Effector memory CD8-positive, alpha-beta T cell (primary cell): Measurements from ENCODE around the gene CDT1.

Experiments used
- ATAC-seq: fragments of 150-1000 bp; cut with Tn5 transposase; replicated peaks from 2 replicates; pipeline ENCODE4 v1.10.0; 2021; ENCODE audit warnings: mild to moderate bottlenecking, moderate library complexity
- DNase-seq, 3 experiments: peaks; one replicate each; pipeline ENCODE4 v3.0.0; 2021
- H3K27ac Mint-ChIP-seq, 2 donors: one replicate each; pipeline ENCODE4 v1.8.0; 2022; ENCODE audit warnings: mild to moderate bottlenecking in 2 of 2, mixed read lengths in 2 of 2, moderate library complexity in 2 of 2
- H3K27me3 Mint-ChIP-seq, 2 donors: one replicate each; pipeline ENCODE4 v1.8.0; 2022; ENCODE audit warnings: mixed read lengths in 2 of 2
- H3K36me3 Mint-ChIP-seq: one replicate; pipeline ENCODE4 v1.8.0; 2022; ENCODE audit warnings: mild to moderate bottlenecking, moderate library complexity, mixed read lengths; ENCODE audit not compliant: insufficient read depth
- H3K4me1 Mint-ChIP-seq, 2 donors: one replicate each; pipeline ENCODE4 v1.8.0; 2022; ENCODE audit warnings: low read depth in 2 of 2, mixed read lengths in 2 of 2
- H3K4me3 Mint-ChIP-seq, 2 donors: one replicate each; pipeline ENCODE4 v1.8.0; 2022; ENCODE audit warnings: mild to moderate bottlenecking in 2 of 2, mixed read lengths in 2 of 2, moderate library complexity in 2 of 2
- H3K9me3 Mint-ChIP-seq, 2 donors: one replicate each; pipeline ENCODE4 v1.8.0; 2022; ENCODE audit warnings: mixed read lengths in 2 of 2

CDT1 gene

GRCh38 chr16:88772871-88773811 is 30.4 kb upstream of the CDT1 start:
- Mint-ChIP-seq H3K27me3 (no peaks in the 10 kb centered on the region), H3K4me1 (peaks cover 23 to 41% of the 10 kb centered on the region in 2 donors), H3K27ac (peak overlapping the region; percentile 85 to 92), H3K4me3 (no peak overlapping the region), H3K36me3 (peaks cover 23% of the 10 kb centered on the region), H3K9me3 (no peaks in the 10 kb centered on the region)
- ATAC-seq (no peak), DNase-seq (no peak)

DNA sequence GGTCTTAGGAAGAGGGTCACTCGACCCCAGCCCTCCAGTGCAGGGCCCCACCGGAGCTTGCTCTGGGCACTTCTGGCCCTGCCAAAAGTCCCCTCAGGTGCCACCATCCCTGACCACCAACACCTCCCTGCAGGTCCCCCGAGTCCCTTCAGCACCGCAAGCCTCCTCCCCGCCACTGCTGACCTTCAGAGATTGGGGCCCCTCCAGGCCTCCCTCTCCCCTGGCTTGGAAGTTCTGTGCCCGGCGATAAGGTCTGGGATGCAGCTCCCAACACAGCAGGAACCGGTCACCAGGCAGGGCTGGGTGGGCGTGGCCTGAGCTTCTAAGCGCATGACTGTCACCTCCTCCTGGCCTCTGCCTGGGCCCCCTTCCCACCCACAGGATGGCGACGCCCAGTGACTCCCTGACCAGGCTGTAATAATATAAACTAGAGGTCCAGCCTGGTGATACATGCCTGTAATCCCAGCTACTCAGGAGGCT is 29.7 kb upstream of the CDT1 start:
- no peaks in the 10 kb centered on the region for H3K27me3 Mint-ChIP-seq
- ATAC-seq (no peak), DNase-seq (no peak)
- H3K36me3 Mint-ChIP-seq = peaks cover 27% of the 10 kb centered on the region
- H3K4me3 Mint-ChIP-seq = peak overlapping the region in 1 of 2 donors; percentile 42
- H3K4me1 Mint-ChIP-seq = peaks cover 27 to 47% of the 10 kb centered on the region in 2 donors
- H3K27ac Mint-ChIP-seq = peak overlapping the region; percentile 85 to 92
- H3K9me3 Mint-ChIP-seq = no peaks in the 10 kb centered on the region

DNA sequence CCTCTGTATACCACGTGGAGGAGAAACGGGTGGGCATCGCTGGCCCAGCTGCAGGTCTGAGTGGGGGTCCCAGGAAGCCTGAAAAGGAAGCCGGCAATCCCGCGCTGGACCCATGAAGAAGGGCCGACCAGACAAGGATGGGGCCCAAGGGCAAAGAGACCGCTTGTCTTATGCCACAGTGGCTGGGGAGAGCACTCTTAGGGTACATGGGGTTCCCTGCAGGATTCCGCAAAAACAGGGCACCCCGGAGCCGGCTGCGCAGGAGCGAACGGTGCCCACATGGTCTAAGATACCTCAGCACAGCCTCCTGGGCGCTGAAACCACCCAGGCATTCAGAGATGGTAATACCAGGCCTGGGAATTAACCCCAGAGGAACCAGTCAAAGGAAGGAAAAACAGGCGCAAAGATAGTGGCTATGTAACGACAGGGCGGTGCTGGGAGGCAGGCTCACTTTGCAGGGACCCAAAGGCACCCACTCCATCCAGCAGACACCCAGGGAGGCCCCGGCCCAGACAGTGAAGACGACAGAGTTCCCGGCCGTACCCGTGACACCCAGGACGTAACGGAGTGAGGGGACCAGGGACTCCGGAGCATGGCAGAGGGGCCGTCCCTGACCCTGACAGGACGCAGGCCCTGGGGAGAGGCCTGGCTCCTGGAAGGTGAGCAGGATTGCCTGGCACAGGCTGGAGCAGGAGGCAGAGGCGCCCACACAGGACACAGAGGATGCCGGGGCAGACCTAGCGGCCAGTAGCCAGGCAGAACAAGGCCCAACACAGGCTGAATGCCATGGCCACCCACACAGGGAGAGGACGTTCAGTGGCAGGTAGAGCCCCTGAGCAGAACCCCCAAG is 28.8 kb upstream of the CDT1 start:
- no peaks in the 10 kb centered on the region for H3K9me3 Mint-ChIP-seq
- peaks cover 22 to 44% of the 10 kb centered on the region in 2 donors for H3K4me1 Mint-ChIP-seq
- H3K27me3 Mint-ChIP-seq = no peaks in the 10 kb centered on the region
- H3K4me3 Mint-ChIP-seq = no peak overlapping the region
- DNase-seq (no peak), ATAC-seq (no peak)
- H3K27ac Mint-ChIP-seq = peak overlapping the region; percentile 69 to 92
- peaks cover 19% of the 10 kb centered on the region for H3K36me3 Mint-ChIP-seq

DNA sequence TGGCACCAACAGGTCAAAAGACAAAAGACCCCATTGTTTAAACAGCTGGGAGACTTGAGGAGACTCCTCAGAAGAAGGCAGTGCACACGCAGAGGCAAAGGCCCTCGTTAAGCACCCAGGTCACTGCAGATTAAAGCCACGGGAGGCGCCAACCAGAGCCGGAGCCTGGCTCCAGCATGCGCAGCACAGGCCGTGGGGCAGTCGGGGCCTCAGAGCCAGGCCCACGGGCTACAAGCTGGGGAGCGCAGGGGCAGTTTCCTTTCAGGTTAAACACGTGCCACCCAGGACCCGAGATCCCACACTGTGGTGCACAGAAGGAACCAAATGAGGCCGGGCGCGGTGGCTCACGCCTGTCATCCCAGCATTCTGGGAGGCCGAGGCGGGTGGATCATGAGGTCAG is 27.8 kb upstream of the CDT1 start:
- no peak for ATAC-seq
- Mint-ChIP-seq H3K9me3 (no peaks in the 10 kb centered on the region), H3K27ac (peak overlapping the region; percentile 72 to 92), H3K4me1 (peaks cover 31 to 51% of the 10 kb centered on the region in 2 donors), H3K36me3 (peaks cover 20% of the 10 kb centered on the region), H3K27me3 (no peaks in the 10 kb centered on the region), H3K4me3 (no peak overlapping the region)
- no peak for DNase-seq

- H3K4me1 Mint-ChIP-seq = peaks cover 49 to 67% of the 10 kb centered on the region in 2 donors
- peak overlapping the region; percentile 58 to 91 for H3K27ac Mint-ChIP-seq
- H3K36me3 Mint-ChIP-seq = peaks cover 31% of the 10 kb centered on the region
- DNase-seq (no peak), ATAC-seq (no peak)
- peak overlapping the region in 1 of 2 donors; percentile 75 for H3K4me3 Mint-ChIP-seq
- H3K9me3 Mint-ChIP-seq = no peaks in the 10 kb centered on the region
- no peaks in the 10 kb centered on the region for H3K27me3 Mint-ChIP-seq
Observed at GRCh38 chr16:88777471-88778270, 25.9 kb upstream of the CDT1 start.

GRCh38 chr16:88778271-88778525 is 25.4 kb upstream of the CDT1 start:
- DNase-seq (no peak), ATAC-seq (no peak)
- Mint-ChIP-seq H3K4me3 (peak overlapping the region in 1 of 2 donors; percentile 75), H3K4me1 (peaks cover 51 to 67% of the 10 kb centered on the region in 2 donors), H3K9me3 (no peaks in the 10 kb centered on the region), H3K27me3 (no peaks in the 10 kb centered on the region), H3K27ac (peak overlapping the region; percentile 58 to 91), H3K36me3 (peaks cover 35% of the 10 kb centered on the region)

DNA sequence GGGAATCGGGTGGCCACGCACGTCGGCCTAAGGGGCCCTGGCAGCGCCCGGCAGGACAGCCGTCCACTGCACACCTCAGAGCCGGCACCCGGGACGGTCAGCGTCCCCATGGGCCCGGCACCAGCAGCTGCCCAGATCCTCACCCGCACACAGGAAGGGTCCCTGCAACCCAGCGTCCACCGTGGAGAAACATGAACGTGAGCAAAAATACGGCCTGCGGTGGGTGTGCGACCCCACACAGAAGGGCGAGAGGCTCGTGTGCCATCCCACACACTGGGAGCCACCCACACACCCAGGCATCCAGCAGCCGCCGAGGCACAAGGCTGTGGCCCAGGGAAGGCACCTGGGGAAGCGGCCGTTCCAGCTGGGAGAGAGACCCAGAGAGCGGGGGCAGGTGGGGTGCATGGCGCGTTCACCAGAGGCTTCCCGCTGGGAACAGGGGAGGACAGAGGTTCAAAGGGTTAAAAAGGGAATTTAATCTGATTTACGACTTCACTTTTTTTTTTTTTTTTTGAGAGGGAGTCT is 25.0 kb upstream of the CDT1 start:
- DNase-seq (no peak), ATAC-seq (no peak)
- Mint-ChIP-seq H3K27me3 (no peaks in the 10 kb centered on the region), H3K4me1 (peaks cover 55 to 71% of the 10 kb centered on the region in 2 donors), H3K9me3 (no peaks in the 10 kb centered on the region), H3K27ac (peak overlapping the region; percentile 58 to 91), H3K36me3 (peaks cover 37% of the 10 kb centered on the region), H3K4me3 (peak overlapping the region in 1 of 2 donors; percentile 75)

- peak overlapping the region; percentile 90 to 91 for H3K27ac Mint-ChIP-seq
- ATAC-seq (no peak), DNase-seq (no peak)
- peaks cover 34% of the 10 kb centered on the region for H3K36me3 Mint-ChIP-seq
- no peaks in the 10 kb centered on the region for H3K27me3 Mint-ChIP-seq
- peaks cover 57 to 65% of the 10 kb centered on the region in 2 donors for H3K4me1 Mint-ChIP-seq
- no peaks in the 10 kb centered on the region for H3K9me3 Mint-ChIP-seq
- H3K4me3 Mint-ChIP-seq = peak overlapping the region; percentile 72 to 75
Observed at GRCh38 chr16:88779406-88780141, 24.0 kb upstream of the CDT1 start.

- peaks cover 57 to 61% of the 10 kb centered on the region in 2 donors for H3K4me1 Mint-ChIP-seq
- no peaks in the 10 kb centered on the region for H3K9me3 Mint-ChIP-seq
- H3K27ac Mint-ChIP-seq = peak overlapping the region; percentile 90 to 91
- no peak for ATAC-seq
- no peak for DNase-seq
- peak overlapping the region; percentile 72 to 75 for H3K4me3 Mint-ChIP-seq
- peaks cover 34% of the 10 kb centered on the region for H3K36me3 Mint-ChIP-seq
- H3K27me3 Mint-ChIP-seq = no peaks in the 10 kb centered on the region
Observed at GRCh38 chr16:88780142-88781062, 23.2 kb upstream of the CDT1 start.

DNA sequence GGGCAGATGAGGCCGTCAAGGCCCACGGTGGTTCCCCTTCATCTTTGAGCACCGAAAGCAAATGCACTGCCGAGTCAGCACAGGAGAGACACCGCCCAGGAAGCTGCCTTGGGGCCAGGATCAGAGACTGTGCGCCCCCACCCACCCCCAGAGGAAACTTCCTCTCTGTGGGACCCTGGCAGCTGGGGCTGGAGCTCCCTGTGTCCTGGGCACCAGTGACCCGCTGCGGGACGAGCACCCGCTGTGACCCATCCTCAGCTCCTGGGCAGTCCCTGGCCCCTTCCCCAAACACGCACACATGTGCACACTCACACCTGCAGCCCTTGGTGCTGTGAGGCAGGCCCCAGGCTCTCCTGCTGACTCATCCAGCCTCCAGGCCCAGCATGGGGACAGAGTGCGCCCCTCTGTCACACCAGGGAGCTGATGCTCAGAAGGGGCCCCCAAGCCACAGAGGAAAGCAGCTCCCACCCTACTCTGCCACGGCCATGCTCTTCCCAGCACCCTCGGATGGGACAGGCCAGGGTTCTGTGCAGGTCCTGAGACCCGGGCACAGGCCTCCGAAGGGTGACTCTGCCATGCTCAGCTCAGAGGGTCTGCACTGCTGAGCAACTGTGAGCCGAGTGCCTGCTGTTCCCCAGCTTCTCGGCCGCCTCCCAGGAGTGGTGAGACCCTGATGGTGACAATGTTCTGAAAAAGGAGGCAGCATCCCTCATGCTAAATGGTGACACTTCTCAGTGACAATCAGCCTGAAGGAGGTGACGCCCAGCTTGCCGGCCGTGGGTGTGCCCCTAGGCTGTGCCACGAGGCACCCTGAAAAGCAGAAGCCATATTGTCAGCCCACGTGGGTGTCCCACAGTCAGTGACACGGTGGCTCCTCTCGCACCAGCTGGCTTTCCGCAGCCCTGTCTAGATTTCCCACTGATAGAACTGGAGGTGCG is 22.2 kb upstream of the CDT1 start:
- DNase-seq = peak; percentile 63 to 68 (median 63)
- H3K27ac Mint-ChIP-seq = peak overlapping the region; percentile 90 to 91
- peaks cover 34% of the 10 kb centered on the region for H3K36me3 Mint-ChIP-seq
- peak overlapping the region; percentile 72 to 75 for H3K4me3 Mint-ChIP-seq
- peak; percentile 64 for ATAC-seq
- H3K27me3 Mint-ChIP-seq = no peaks in the 10 kb centered on the region
- no peaks in the 10 kb centered on the region for H3K9me3 Mint-ChIP-seq
- H3K4me1 Mint-ChIP-seq = peaks cover 53 to 57% of the 10 kb centered on the region in 2 donors
